Gastrocnemius medialis (tissue), 4 donors: ENCODE data around the gene PEX26. TPM values are rescaled to one million over a fixed set of nuclear protein-coding genes. Genes with fewer than 3 reads are reported as not detected.

Source experiments
- ATAC-seq, 2 donors: fragments of 150-250 bp; one replicate each; pipeline ENCODE4 v1.9.1; 2016
- DNase-seq, 2 donors: peaks; one replicate each; pipeline ENCODE4 v3.0.0-alpha.2; 2019
- H3K27ac ChIP-seq, 4 donors: fragments of 200-600 bp; sonication (generic); 1 replicate in 1 of 4; 2 replicates in 3 of 4; pipeline ENCODE4 v1.5.1; 2016 to 2018; ENCODE audit warnings: mild to moderate bottlenecking in 2 of 4, moderate library complexity in 1 of 4
- H3K27me3 ChIP-seq, 3 donors: fragments of 200-600 bp; sonication (generic) in 2 of 3; 1 replicate in 1 of 3; 2 replicates in 2 of 3; pipeline versions ENCODE4 v1.5.1 to v1.6.0; 2016 to 2019; ENCODE audit warnings: mild to moderate bottlenecking in 1 of 3, moderate library complexity in 1 of 3
- H3K36me3 ChIP-seq, 2 donors: fragments of 200-600 bp; sonication (generic) in 1 of 2; one replicate each; pipeline ENCODE4 v1.5.1; 2017 to 2018
- H3K4me1 ChIP-seq, 2 donors: fragments of 200-600 bp; sonication (generic) in 1 of 2; one replicate each; pipeline ENCODE4 v1.5.1; 2016 to 2017; ENCODE audit warnings: mild to moderate bottlenecking in 2 of 2
- H3K4me3 ChIP-seq, 4 donors: fragments of 200-600 bp; sonication (generic) in 3 of 4; 1 replicate in 1 of 4; 2 replicates in 3 of 4; pipeline ENCODE4 v1.5.1; 2016 to 2019; ENCODE audit warnings: mild to moderate bottlenecking in 2 of 4
- H3K9me3 ChIP-seq, 3 donors: fragments of 200-600 bp; sonication (generic) in 2 of 3; 1 replicate in 1 of 3; 2 replicates in 2 of 3; pipeline ENCODE4 v1.5.1; 2016 to 2019
- CTCF ChIP-seq, 5 experiments: fragments of 450-650 bp in 3 of 5; fragments of 200-600 bp in 2 of 5; sonication (generic) in 2 of 5; IDR thresholded peaks in 4 of 5; conservative IDR thresholded peaks in 1 of 5; 1 replicate in 4 of 5; 2 replicates in 1 of 5; pipeline ENCODE4 v1.5.1; 2016 to 2019; ENCODE audit warnings: antibody characterized with exemption in 5 of 5, mild to moderate bottlenecking in 3 of 5, moderate library complexity in 3 of 5
- POLR2A ChIP-seq, 2 donors: fragments of 450-650 bp; IDR thresholded peaks; one replicate each; pipeline ENCODE4 v1.6.1; 2017; ENCODE audit warnings: antibody characterized with exemption in 2 of 2, mild to moderate bottlenecking in 2 of 2, moderate library complexity in 2 of 2
- in situ Hi-C, 4 donors: fragments of 200-750 bp; cut with MboI; loops; one replicate each; pipeline versions ENCODE4 v1.15.0 to v1.8.0; 2017; ENCODE audit warnings: low sequenced_read_pairs in 4 of 4
- intact Hi-C: fragments of 100-400 bp; cut with DNase I; formaldehyde crosslinking; loops from one replicate; pipeline ENCODE4 v1.15.1; 2023; ENCODE audit warnings: low total_unique reads
- total RNA-seq, 4 donors: library from RNA; depleted of rRNA; stranded (reverse); fragments of >200 nt; gene quantifications; one replicate each; pipeline versions ENCODE4 v1.1.0 to v1.2.3, GENCODE V29; 2016

Gene PEX26
- total RNA-seq, 4 donors from 2014 or later, result 16.4 to 24.7 (median 16.8) TPM

DNA sequence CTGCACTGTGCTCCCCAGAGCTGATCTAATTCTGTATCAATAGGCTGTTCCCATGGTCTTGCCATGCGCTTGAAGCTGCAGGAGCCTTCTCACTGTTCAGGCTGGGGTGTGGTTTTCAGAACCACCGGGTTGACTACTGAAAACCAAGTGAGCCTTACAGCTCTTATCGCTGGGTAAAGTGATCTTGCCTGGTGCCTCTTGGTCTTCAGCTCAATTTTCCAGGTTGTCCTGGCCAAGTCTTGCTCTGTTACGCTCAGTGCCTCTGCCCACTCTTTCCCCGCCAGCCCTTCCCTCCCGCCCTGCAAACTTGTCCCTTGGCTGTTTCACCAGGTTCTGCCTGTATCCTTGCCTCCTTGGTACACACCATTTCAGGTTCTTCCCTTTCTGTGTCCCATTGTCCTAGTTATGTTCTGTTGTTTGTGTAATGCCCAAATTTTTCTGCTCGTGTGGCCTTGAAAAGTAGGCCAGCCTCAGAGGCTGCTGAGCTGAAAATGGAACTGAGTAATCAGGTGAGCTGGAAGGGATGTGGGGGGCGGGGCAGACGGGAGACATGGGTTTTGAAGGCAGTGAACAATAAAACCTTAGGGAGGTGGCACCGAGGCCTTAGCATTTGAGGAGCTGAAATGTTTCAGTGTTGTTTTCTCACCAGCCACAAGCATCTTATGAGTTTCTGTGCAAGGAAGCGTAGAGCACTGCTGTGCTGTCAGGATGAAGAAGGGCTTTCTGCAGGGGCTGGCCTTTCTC is 11.2 kb downstream of the PEX26 start:
- in situ Hi-C loops (no loop called here), intact Hi-C loops (no loop called here)
- Histone ChIP-seq H3K27ac (peak overlapping the region; percentile 62 to 95 (median 86)), H3K27me3 (no peaks in the 10 kb centered on the region), H3K4me1 (peaks cover 24 to 35% of the 10 kb centered on the region in 2 donors), H3K9me3 (no peaks in the 10 kb centered on the region), H3K36me3 (peaks cover 0 to 31% of the 10 kb centered on the region in 2 donors), H3K4me3 (no peak overlapping the region)
- peak; percentile 76 to 79 for ATAC-seq
- no peak for TF ChIP-seq CTCF (IDR thresholded peaks at IDR 0.05 in 4 of 5, conservative IDR thresholded peaks at IDR 0.05 in 1 of 5)
- peak in 1 of 2 donors; percentile 13 for TF ChIP-seq POLR2A (IDR thresholded peaks at IDR 0.05)
- DNase-seq, result peak; percentile 76 to 83

DNA sequence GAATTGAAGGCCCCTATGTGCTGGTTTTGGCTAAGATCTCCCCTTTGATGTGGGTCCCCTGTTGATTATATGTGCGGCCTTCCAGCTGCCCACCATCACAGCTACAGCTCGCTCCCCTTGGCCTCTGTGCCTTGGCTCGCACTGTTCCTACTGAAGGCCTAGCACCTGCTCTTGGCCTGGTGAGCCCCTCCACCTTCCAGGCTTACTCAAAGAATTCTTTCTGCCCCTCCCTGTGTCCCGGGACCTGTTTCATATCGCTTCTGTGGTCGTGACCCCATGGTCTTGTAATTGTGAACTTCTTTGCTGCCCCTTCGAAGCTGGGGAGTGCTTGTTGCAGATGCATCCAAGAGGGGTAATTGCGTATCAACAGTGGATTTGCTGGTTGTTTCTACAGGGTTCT is 12.5 kb downstream of the PEX26 start:
- Histone ChIP-seq H3K36me3 (peaks cover 0 to 20% of the 10 kb centered on the region in 2 donors), H3K27me3 (no peaks in the 10 kb centered on the region), H3K27ac (peak overlapping the region; percentile 82 to 95 (median 86)), H3K4me1 (peaks cover 24 to 46% of the 10 kb centered on the region in 2 donors), H3K4me3 (no peak overlapping the region), H3K9me3 (no peaks in the 10 kb centered on the region)
- in situ Hi-C loops, result no loop called here
- ATAC-seq, result no peak
- no peak for TF ChIP-seq POLR2A (IDR thresholded peaks at IDR 0.05)
- TF ChIP-seq CTCF (IDR thresholded peaks at IDR 0.05 in 4 of 5, conservative IDR thresholded peaks at IDR 0.05 in 1 of 5), result no peak
- intact Hi-C loops, result no loop called here
- no peak for DNase-seq

GRCh38 chr22:18091478-18091877 is 13.7 kb downstream of the PEX26 start:
- H3K27me3 ChIP-seq, result no peaks in the 10 kb centered on the region
- TF ChIP-seq CTCF (IDR thresholded peaks at IDR 0.05 in 4 of 5, conservative IDR thresholded peaks at IDR 0.05 in 1 of 5) (no peak), POLR2A (IDR thresholded peaks at IDR 0.05) (no peak)
- H3K27ac ChIP-seq, result peak overlapping the region; percentile 82 to 95 (median 86)
- no peaks in the 10 kb centered on the region for H3K9me3 ChIP-seq
- peaks cover 24 to 54% of the 10 kb centered on the region in 2 donors for H3K4me1 ChIP-seq
- intact Hi-C loops, result no loop called here
- in situ Hi-C loops, result no loop called here
- peak overlapping the region; percentile 38 to 50 (median 46) for H3K4me3 ChIP-seq
- ATAC-seq (no peak), DNase-seq (no peak)
- peaks cover 0 to 18% of the 10 kb centered on the region in 2 donors for H3K36me3 ChIP-seq

GRCh38 chr22:18091916-18092526 is 14.2 kb downstream of the PEX26 start:
- H3K36me3 ChIP-seq, result peaks cover 0 to 14% of the 10 kb centered on the region in 2 donors
- no peaks in the 10 kb centered on the region for H3K27me3 ChIP-seq
- peak overlapping the region; percentile 82 to 95 (median 86) for H3K27ac ChIP-seq
- intact Hi-C loops (no loop called here), in situ Hi-C loops (no loop called here)
- peak in 1 of 2 donors; percentile 72 for DNase-seq
- TF ChIP-seq POLR2A (IDR thresholded peaks at IDR 0.05), result no peak
- TF ChIP-seq CTCF (IDR thresholded peaks at IDR 0.05 in 4 of 5, conservative IDR thresholded peaks at IDR 0.05 in 1 of 5), result no peak
- H3K4me1 ChIP-seq, result peaks cover 24 to 54% of the 10 kb centered on the region in 2 donors
- ATAC-seq, result peak; percentile 40 to 47
- peak overlapping the region; percentile 38 to 50 (median 46) for H3K4me3 ChIP-seq
- H3K9me3 ChIP-seq, result no peaks in the 10 kb centered on the region
